ENCODE data around the gene RSPO3.

DNA sequence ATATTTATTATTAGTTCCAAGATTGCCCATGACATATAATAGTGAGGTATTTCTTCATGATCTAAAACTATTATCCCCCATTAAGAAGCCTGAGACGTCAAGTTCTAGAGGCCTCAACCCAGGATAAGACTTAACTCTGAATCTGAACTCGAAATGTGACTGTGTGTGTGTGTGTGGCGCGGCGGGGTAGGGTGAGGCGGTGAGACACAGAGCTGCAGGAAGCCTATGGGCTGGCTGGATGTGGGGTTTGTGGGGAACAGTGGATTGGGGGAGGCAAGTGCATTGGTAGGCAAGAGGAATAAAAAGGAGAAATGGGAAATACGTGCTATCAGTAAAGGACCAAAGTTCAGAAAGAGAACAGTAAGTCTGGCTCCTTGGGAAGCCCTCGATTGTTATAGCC lies 81.6 kb downstream of the RSPO3 start:
- TF ChIP-seq, protein P1, sequence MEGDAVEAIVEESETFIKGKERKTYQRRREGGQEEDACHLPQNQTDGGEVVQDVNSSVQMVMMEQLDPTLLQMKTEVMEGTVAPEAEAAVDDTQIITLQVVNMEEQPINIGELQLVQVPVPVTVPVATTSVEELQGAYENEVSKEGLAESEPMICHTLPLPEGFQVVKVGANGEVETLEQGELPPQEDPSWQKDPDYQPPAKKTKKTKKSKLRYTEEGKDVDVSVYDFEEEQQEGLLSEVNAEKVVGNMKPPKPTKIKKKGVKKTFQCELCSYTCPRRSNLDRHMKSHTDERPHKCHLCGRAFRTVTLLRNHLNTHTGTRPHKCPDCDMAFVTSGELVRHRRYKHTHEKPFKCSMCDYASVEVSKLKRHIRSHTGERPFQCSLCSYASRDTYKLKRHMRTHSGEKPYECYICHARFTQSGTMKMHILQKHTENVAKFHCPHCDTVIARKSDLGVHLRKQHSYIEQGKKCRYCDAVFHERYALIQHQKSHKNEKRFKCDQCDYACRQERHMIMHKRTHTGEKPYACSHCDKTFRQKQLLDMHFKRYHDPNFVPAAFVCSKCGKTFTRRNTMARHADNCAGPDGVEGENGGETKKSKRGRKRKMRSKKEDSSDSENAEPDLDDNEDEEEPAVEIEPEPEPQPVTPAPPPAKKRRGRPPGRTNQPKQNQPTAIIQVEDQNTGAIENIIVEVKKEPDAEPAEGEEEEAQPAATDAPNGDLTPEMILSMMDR (conservative IDR thresholded peaks at IDR 0.05; ENCODE audit: low read depth, low read length), result no peak
- TF ChIP-seq NFE2L2 (IDR thresholded peaks at IDR 0.05; ENCODE audit: low read depth, low read length) (no peak), SMC3 (IDR thresholded peaks at IDR 0.05; ENCODE audit: low read depth, low read length) (no peak), RCOR1 (IDR thresholded peaks at IDR 0.05; ENCODE audit: insufficient replicate concordance, low read length) (no peak), MAZ (IDR thresholded peaks at IDR 0.05; ENCODE audit: borderline replicate concordance, low read depth, low read length) (no peak), RFX5 (IDR thresholded peaks at IDR 0.05; ENCODE audit: low read depth, low read length) (no peak), POLR2A (IDR thresholded peaks at IDR 0.05; ENCODE audit: low read depth, low read length) (no peak), RAD21 (IDR thresholded peaks at IDR 0.05; ENCODE audit: low read length) (no peak)
- TF ChIP-seq, protein P2, sequence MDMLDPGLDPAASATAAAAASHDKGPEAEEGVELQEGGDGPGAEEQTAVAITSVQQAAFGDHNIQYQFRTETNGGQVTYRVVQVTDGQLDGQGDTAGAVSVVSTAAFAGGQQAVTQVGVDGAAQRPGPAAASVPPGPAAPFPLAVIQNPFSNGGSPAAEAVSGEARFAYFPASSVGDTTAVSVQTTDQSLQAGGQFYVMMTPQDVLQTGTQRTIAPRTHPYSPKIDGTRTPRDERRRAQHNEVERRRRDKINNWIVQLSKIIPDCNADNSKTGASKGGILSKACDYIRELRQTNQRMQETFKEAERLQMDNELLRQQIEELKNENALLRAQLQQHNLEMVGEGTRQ (IDR thresholded peaks at IDR 0.05; ENCODE audit: low read depth, low read length), result no peak
- TF ChIP-seq, protein P3, sequence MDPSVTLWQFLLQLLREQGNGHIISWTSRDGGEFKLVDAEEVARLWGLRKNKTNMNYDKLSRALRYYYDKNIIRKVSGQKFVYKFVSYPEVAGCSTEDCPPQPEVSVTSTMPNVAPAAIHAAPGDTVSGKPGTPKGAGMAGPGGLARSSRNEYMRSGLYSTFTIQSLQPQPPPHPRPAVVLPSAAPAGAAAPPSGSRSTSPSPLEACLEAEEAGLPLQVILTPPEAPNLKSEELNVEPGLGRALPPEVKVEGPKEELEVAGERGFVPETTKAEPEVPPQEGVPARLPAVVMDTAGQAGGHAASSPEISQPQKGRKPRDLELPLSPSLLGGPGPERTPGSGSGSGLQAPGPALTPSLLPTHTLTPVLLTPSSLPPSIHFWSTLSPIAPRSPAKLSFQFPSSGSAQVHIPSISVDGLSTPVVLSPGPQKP (IDR thresholded peaks at IDR 0.05; ENCODE audit: borderline replicate concordance, low read depth, low read length), result no peak

Measured in IMR-90 (cell line).